ENCODE measurements around the gene TRAM2. TPM values are rescaled to one million over a fixed set of nuclear protein-coding genes. Genes with fewer than 3 reads are reported as not detected.

The TRAM2 gene
- total RNA-seq, 2 experiments from 2014 or later: 7.1 to 7.6 TPM

DNA sequence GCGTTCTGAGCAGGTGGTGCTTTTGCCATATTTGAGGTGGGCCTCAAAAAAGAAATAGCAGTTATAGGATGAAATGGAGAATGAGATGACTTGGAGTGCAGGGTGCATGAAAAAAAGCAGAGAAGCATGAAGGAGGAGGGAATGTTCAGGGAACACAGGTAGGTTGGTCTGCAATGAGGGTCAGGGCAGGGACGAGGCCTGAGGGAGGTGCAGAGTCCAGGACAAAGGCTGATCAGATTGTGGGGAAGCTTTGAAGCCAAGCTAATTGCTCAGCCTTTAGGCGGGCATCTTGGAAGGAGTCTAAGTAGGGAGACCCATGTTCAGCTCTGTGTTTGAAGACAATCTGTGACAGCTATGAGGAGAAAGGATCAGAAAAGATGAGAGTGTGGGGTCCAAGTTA is 12.0 kb downstream of the TRAM2 start:
- Histone ChIP-seq H3K4me3 (ENCODE audit: low read length) (no peak overlapping the region), H3K4me1 (ENCODE audit: insufficient read depth, low read length) (peaks cover 11% of the 10 kb centered on the region), H3K9me3 (ENCODE audit: control insufficient read depth in 1 of 2, insufficient read depth in 1 of 2, low read length in 2 of 2) (no peaks in the 10 kb centered on the region), H3K36me3 (ENCODE audit: insufficient read depth, low read length) (peaks cover 2% of the 10 kb centered on the region), H3K27ac (ENCODE audit: low read depth in 1 of 2, low read length in 2 of 2) (no peak overlapping the region), H3K27me3 (ENCODE audit: control insufficient read depth in 1 of 2, insufficient read depth in 2 of 2, low read length in 2 of 2) (no peaks in the 10 kb centered on the region)
- H3K4me1 Mint-ChIP-seq (ENCODE audit: low read depth): peaks cover 75% of the 10 kb centered on the region
- intact Hi-C loops (cut with DNase I, micrococcal nuclease): no loop called here
- ATAC-seq (ENCODE audit: poor library complexity) (no peak), DNase-seq (no peak)
- CTCF ChIA-PET: no interaction called here
- H3K27ac Mint-ChIP-seq: no peak overlapping the region
- POLR2A ChIA-PET: no interaction called here
- H3K4me3 Mint-ChIP-seq: no peak overlapping the region
- no peaks in the 10 kb centered on the region for H3K9me3 Mint-ChIP-seq
- peaks cover 12% of the 10 kb centered on the region for H3K36me3 Mint-ChIP-seq (ENCODE audit: low read depth)
- no peak for TF ChIP-seq CTCF (IDR thresholded peaks at IDR 0.05)
- no peaks in the 10 kb centered on the region for H3K27me3 Mint-ChIP-seq

DNA sequence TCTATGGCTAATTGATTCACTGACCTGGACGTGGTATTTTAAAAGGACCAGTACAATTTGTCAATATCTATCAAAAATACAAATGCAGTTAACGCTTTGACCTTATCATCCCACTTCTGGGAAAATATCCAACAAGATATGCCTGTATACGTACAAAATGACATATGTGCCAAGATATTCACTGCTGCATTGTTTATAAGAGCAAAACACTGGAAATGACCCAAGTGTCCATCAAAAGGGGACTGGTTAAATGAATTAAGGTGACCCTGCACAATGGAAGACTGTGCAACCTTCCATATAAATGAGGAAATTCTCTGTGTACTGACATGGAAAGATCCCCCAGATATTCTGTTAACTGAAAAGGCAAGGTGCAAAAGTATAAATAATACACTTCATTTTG is 13.9 kb downstream of the TRAM2 start:
- intact Hi-C loops (cut with DNase I, micrococcal nuclease): no loop called here
- DNase-seq (no peak), ATAC-seq (ENCODE audit: poor library complexity) (no peak)
- Mint-ChIP-seq H3K4me3 (no peak overlapping the region), H3K4me1 (ENCODE audit: low read depth) (peaks cover 66% of the 10 kb centered on the region), H3K27me3 (no peaks in the 10 kb centered on the region), H3K36me3 (ENCODE audit: low read depth) (peaks cover 12% of the 10 kb centered on the region), H3K9me3 (no peaks in the 10 kb centered on the region), H3K27ac (no peak overlapping the region)
- CTCF ChIA-PET: no interaction called here
- Histone ChIP-seq H3K4me1 (ENCODE audit: insufficient read depth, low read length) (peaks cover 11% of the 10 kb centered on the region), H3K4me3 (ENCODE audit: low read length) (no peak overlapping the region), H3K27ac (ENCODE audit: low read depth in 1 of 2, low read length in 2 of 2) (no peak overlapping the region), H3K9me3 (ENCODE audit: control insufficient read depth in 1 of 2, insufficient read depth in 1 of 2, low read length in 2 of 2) (no peaks in the 10 kb centered on the region), H3K36me3 (ENCODE audit: insufficient read depth, low read length) (peaks cover under 1% of the 10 kb centered on the region), H3K27me3 (ENCODE audit: control insufficient read depth in 1 of 2, insufficient read depth in 2 of 2, low read length in 2 of 2) (no peaks in the 10 kb centered on the region)
- no peak for TF ChIP-seq CTCF (IDR thresholded peaks at IDR 0.05)
- POLR2A ChIA-PET: interaction anchor here (1.5 kb wide), 1 partner anchor 13 kb away, joined by 4 read pairs; no protein-coding TSS in a partner anchor

- CTCF ChIA-PET: no interaction called here
Measured at GRCh38 chr6:52560462-52560861, 16.4 kb downstream of the TRAM2 start.

More at GRCh38 chr6:52560462-52560861, 16.4 kb downstream of the TRAM2 start:
- intact Hi-C loops (cut with DNase I, micrococcal nuclease): no loop called here
- no peak for TF ChIP-seq CTCF (IDR thresholded peaks at IDR 0.05)
- Mint-ChIP-seq H3K4me1 (ENCODE audit: low read depth) (peaks cover 42% of the 10 kb centered on the region), H3K36me3 (ENCODE audit: low read depth) (peaks cover 12% of the 10 kb centered on the region), H3K9me3 (no peaks in the 10 kb centered on the region), H3K27me3 (no peaks in the 10 kb centered on the region), H3K4me3 (no peak overlapping the region), H3K27ac (no peak overlapping the region)
- no peaks in the 10 kb centered on the region for H3K27me3 ChIP-seq (ENCODE audit: control insufficient read depth in 1 of 2, insufficient read depth in 2 of 2, low read length in 2 of 2)
- no peaks in the 10 kb centered on the region for H3K36me3 ChIP-seq (ENCODE audit: insufficient read depth, low read length)
- no peaks in the 10 kb centered on the region for H3K9me3 ChIP-seq (ENCODE audit: control insufficient read depth in 1 of 2, insufficient read depth in 1 of 2, low read length in 2 of 2)
- H3K4me3 ChIP-seq (ENCODE audit: low read length): no peak overlapping the region
- no peak for ATAC-seq (ENCODE audit: poor library complexity)
- no peak for DNase-seq
- no peaks in the 10 kb centered on the region for H3K4me1 ChIP-seq (ENCODE audit: insufficient read depth, low read length)
- H3K27ac ChIP-seq (ENCODE audit: low read depth in 1 of 2, low read length in 2 of 2): no peak overlapping the region
- POLR2A ChIA-PET: no interaction called here

All from CD4-positive, alpha-beta T cell (primary cell).